T1000 (cell line): Measurements from ENCODE around the gene IER3.
A peak's percentile ranks its signal among the peaks of the same experiment; 100 is the strongest.
"Not testable (repeated sequence)": the region's sequence is repeated elsewhere in the genome, so short reads cannot be mapped to it uniquely, and the experiment has no call there.

Source experiments
- DNase-seq: peaks from one replicate; lab custom pipeline; 2025; ENCODE audit warnings: mixed read lengths; lab: John Stamatoyannopoulos, UW

IER3 gene

DNA sequence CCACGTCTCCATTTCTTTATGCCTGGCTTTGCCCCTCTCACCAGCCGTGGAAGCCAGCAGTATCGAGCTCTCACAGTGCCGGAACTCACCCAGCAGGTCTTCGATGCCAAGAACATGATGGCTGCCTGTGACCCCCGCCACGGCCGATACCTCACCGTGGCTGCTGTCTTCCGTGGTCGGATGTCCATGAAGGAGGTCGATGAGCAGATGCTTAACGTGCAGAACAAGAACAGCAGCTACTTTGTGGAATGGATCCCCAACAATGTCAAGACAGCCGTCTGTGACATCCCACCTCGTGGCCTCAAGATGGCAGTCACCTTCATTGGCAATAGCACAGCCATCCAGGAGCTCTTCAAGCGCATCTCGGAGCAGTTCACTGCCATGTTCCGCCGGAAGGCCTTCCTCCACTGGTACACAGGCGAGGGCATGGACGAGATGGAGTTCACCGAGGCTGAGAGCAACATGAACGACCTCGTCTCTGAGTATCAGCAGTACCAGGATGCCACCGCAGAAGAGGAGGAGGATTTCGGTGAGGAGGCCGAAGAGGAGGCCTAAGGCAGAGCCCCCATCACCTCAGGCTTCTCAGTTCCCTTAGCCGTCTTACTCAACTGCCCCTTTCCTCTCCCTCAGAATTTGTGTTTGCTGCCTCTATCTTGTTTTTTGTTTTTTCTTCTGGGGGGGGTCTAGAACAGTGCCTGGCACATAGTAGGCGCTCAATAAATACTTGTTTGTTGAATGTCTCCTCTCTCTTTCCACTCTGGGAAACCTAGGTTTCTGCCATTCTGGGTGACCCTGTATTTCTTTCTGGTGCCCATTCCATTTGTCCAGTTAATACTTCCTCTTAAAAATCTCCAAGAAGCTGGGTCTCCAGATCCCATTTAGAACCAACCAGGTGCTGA lies 20.3 kb downstream of the IER3 start:
- not testable (repeated sequence) for DNase-seq

DNA sequence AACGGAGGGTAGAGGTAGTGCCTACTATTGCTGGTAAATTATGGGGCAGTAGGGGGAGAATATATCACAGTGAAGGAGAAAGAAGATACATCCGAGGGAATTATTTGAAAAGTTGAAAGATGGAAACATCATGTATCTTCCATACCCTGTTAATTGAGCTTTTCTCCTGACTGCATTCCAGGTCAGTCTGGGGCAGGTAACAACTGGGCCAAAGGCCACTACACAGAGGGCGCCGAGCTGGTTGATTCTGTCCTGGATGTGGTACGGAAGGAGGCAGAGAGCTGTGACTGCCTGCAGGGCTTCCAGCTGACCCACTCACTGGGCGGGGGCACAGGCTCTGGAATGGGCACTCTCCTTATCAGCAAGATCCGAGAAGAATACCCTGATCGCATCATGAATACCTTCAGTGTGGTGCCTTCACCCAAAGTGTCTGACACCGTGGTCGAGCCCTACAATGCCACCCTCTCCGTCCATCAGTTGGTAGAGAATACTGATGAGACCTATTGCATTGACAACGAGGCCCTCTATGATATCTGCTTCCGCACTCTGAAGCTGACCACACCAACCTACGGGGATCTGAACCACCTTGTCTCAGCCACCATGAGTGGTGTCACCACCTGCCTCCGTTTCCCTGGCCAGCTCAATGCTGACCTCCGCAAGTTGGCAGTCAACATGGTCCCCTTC lies 21.0 kb downstream of the IER3 start:
- not testable (repeated sequence) for DNase-seq

DNA sequence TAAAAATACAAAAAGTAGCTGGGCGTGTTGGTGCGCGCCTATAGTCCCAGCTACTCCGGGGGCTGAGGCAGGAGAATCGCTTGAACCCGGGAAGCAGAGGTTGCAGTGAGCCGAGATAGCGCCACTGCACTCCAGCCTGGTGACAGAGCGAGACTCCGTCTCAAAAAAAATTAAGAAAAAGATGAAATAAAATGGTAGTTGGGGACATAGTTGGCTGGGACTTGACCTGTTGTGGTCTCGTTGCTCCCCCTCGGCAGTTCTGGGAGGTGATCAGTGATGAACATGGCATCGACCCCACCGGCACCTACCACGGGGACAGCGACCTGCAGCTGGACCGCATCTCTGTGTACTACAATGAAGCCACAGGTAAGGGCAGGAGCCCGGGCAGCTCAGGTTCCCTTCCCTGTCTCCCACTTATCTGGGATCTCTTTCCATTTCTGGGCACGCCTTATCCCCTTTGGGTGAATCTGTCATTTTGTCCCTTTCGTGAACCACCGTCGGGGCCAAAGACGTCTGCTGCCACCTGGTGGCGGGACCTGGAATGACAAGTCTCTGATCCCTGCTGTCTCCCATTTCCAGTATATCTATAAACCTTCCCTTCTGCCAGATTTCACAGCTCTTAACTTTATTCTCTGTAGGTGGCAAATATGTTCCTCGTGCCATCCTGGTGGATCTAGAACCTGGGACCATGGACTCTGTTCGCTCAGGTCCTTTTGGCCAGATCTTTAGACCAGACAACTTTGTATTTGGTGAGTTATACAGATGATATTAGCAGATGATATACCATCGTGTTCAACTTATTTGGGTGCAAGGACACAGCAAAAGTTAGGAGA lies 21.9 kb downstream of the IER3 start:
- DNase-seq = peak; percentile 58

- DNase-seq = not testable (repeated sequence)
These were observed 22.4 kb downstream of the IER3 start for GRCh38 chr6:30722025-30722279.

DNA sequence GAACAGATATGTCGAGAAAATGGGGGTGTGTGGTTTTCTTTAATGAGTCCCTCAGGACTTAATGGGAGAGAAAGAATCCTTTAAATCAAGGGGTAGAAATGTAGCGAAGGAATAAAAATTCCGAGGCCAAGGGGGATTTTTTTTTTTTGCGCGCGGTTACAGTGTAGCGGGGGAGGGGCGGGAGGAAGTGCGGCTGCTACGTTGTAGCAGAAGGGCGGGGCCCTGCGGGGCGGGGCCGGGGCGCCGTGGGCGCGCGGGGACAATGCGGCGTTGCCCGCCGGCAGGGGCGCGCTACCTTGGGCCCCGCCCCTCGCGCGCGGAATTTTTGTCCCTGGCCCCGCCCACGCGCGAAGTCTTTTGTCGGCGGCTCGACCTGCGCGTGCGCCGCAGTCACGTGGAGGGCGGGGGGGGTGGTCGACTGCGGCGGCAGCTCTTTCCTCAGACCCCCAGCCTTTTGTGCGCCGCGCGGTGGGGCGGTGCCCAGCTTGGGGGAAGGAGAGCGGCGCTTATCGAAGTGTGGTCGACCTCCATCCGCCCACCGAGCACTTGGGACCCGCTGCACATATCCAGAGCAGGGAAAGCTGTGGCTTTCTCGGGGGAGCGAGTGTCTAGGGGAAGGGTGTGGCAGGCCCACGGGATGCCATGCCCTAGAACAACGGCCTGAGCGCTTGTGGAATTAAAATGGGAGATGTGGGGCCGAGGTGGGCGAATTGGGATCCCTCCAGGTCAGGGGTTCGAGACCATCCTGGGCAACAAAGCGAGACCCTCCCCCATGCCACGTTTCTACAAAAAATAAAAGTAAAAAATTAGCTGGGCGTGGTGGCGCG lies 22.9 kb downstream of the IER3 start:
- peak; percentile 86 for DNase-seq

- DNase-seq = peak; percentile 22
These were observed 23.6 kb downstream of the IER3 start for GRCh38 chr6:30720738-30721197.

DNA sequence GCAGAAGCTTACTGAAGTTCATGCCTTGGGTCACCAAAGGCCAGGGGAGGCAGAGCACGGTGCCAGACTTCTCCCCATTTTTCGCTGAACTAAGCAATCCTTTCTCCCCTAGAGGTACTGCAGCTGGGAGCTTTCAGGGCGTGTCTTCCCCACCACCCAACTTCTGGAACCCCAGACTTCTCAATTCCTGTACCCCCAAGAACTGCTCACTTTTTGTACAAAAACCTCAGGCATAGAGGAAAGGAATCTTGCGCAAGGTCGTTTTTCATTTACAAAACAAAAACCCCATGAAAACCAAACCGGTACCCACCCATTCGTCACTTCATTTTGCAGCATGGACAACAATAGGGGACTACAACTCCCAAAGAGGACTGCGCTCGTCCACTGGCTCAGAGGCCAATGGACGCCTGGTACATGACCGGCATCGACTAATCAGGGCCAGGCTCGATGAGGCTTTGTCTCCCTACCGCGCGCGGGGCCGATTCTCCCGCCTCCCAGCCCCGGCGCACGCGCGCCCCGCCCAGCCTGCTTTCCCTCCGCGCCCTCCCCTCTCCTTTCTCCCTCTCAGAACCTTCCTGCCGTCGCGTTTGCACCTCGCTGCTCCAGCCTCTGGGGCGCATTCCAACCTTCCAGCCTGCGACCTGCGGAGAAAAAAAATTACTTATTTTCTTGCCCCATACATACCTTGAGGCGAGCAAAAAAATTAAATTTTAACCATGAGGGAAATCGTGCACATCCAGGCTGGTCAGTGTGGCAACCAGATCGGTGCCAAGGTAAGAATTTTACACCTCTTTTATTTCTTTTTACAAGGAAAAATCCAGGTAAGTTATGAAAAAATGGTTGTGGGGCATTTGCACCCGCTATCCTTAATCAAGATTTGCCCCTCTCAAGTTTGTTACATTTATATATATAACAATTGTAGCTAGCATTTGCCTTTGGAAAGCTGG lies 24.3 kb downstream of the IER3 start, which contains the start of gene TUBB:
TSS of gene TUBB (plus strand) at position 562 of the 947 bp plus-strand sequence. CDS start at position 717, 155 bp downstream.
- DNase-seq = peak; percentile 93

GRCh38 chr6:30719356-30719755 lies 25.0 kb downstream of the IER3 start:
- DNase-seq = no peak

DNA sequence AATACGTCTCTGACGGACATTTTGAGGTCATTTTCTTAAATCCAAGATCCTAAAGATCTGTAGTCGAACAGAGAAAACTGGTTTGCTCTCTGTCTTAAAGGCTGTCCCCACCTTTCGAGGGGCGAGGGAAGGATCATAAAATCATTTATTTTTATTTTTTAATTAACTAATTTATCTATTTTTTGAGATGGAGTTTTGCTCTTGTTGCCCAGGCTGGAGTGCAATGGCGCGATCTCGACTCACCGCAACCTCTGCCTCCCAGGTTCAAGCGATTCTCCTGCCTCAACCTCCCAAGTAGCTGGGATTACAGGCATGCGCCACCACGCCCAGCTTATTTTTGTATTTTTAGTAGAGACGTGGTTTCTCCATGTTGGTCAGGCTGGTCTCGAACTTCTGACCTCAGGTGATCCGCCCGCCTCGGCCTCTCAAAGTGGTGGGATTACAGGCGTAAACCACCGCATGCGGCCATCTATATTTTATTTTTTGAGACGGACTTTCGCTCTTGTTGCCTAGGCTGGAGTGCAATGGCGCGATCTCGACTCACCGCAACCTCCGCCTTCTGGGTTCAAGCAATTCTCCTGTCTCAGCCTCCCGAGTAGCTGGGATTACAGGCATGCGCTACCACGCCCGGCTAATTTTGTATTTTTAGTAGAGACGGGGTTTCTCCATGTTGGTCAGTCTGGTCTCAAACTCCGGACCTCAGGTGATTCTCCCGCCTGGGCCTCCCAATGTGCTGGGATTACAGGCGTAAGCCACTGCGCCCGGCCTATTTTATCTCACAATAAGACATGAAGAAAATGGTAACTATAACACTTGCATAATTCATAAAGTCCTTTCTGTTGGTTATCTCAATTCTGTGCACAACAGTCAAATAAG lies 26.3 kb downstream of the IER3 start:
- not testable (repeated sequence) for DNase-seq

GRCh38 chr6:30717129-30717844 lies 27.1 kb downstream of the IER3 start, which contains the start of gene MDC1:
Gene MDC1 (minus strand): TSS chr6:30717281. CDS start chr6:30715175, 2,106 bp downstream.
- peak; percentile 99 for DNase-seq

DNA sequence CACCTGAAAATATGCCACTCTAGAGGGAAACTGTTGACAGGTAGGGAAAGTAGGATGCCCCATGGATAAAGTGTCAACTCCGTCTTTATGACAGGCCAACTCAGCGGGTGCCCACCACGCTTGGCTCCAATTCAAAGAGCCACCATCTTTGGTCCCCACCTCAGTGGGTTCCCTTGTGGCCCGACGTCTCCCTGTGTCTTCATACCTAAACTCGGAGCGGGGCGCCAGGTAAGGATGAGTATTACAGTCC lies 27.5 kb downstream of the IER3 start:
- no peak for DNase-seq

- no peak for DNase-seq
These were observed 30.1 kb downstream of the IER3 start for GRCh38 chr6:30714263-30714662.

DNA sequence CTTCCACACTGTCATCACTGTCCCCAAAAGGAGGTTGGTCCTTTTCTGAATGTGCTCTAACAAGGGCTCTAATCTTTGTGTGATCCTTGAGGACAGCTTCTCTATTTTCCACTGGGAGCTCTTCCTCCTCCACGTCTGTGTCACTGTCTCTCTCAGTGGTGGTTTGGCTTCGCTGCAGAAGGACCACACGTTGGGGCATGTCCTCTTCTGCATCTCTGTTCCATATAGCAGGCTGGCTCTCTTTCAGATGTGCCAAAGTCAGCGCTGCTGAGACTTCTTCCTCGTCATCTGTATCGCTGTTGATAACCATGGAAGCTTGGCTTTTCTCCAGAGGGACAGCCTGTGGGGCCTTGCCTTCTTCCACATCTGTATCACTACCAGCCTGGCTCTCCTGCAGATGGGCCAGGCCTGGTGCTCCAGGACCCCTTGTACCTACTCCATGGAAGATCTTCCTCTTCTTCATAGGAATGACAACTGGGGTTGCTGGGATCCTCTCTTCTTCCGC lies 31.9 kb downstream of the IER3 start:
- no peak for DNase-seq

DNA sequence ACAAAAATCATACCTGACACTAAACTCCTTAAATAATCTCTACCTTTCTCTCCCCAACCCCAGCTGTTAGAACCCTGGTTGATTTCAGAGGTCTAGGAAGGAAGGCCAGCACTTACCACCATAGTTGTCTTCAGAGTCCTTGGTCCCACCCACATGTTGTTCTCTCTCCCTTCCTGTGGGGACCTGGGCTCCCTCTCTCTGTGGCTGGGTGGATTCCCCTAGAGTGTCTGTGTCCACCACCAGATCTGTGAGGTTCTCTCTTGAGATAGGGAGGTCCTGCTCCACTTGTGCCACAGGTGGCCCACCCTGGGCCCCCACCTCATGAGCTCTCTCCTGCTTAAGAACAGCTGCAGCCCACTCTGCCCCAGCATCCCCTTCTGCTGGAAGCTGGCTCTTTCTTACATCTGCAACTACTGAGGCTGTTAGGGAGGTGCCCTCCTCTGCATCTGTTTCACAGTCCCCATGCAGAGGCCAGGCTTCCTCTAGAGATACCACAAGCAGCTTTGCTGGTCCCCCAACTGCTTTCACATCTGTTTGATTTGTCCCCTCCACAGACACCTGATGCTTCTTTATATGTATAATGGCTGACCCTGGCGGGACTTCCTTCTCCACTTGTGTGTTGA lies 32.5 kb downstream of the IER3 start:
- DNase-seq = no peak

DNA sequence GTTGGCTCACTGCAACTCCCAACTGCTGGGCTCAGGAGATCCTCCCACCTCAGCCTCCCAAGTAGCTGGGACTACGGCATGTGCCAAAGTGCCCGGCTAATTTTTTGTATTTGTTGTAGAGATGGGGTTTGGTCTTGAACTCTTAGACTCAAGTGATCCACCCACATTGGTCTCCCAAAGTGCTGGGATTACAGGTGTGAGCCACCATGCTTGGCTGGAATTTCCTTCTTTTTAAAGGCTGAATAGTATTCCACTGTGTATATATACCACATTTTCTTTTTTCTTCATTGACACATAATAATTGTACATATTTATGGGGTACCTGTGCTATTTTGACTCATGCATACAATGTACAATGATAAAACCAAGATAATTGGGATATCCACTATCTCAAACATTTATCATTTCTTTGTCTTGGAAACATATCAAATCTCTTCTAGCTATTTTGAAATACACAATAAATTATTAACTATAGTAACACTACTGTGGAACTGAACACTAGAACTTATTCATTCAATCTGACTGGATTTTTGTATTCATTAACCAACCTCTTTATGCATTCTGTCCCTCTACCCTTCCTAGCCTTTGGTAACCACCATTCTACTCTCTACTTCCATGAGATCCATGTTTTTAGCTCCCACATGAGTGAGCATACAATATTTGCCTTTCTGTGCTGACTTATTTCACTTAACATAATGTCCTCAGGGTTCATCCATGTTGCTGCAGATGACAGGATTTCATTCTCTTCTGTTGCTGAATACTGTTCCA lies 35.1 kb downstream of the IER3 start:
- no peak for DNase-seq

GRCh38 chr6:30707281-30707850 lies 37.0 kb downstream of the IER3 start:
- DNase-seq = no peak

GRCh38 chr6:30705620-30706019 lies 38.7 kb downstream of the IER3 start:
- DNase-seq = no peak
